GM12878 (cell line): ENCODE measurements around the gene CCBE1. TPM values are rescaled to one million over a fixed set of nuclear protein-coding genes. Genes with fewer than 3 reads are reported as not detected.

Source experiments
- ATAC-seq: fragments of 200-7000 bp; cut with Tn5 transposase; 3 replicates; pipeline ENCODE4 v1.9.1; 2020; ENCODE audit warnings: mild to moderate bottlenecking, moderate library complexity
- BruUV-seq: library from RNA; stranded (reverse); fragments of 400-500 nt; replicated peaks from 2 replicates; lab custom pipeline; 2021; lab: Mats Ljungman, UMichigan
- CTCF ChIA-PET: fragments of 300-600 bp; sonication (Branson Sonifier 250); formaldehyde crosslinking; extraction: SDS; loops from one replicate; lab custom pipeline; 2021; ENCODE audit warnings: inconsistent platforms; lab: Yijun Ruan, JAX
- POLR2A ChIA-PET: fragments of 350-600 bp; formaldehyde crosslinking; extraction: SDS; loops from one replicate; lab custom pipeline; 2021; ENCODE audit warnings: inconsistent platforms; lab: Charles Lee
- RAD21 ChIA-PET: fragments of 300-600 bp; sonication (Branson Sonifier 250); formaldehyde crosslinking; loops from one replicate; lab custom pipeline; 2023; ENCODE audit warnings: antibody characterized with exemption; ENCODE audit not compliant: unreplicated experiment; lab: Charles Lee
- SMC1A ChIA-PET: fragments of 300-600 bp; sonication (Branson Sonifier 250); formaldehyde crosslinking; loops from one replicate; lab custom pipeline; 2023; ENCODE audit not compliant: unreplicated experiment, uncharacterized antibody; lab: Charles Lee
- DNase-seq: peaks from one replicate; pipeline ENCODE4 v3.0.0-alpha.2; 2011; ENCODE audit warnings: low read depth, low spot score
- FAIRE-seq: peaks from 3 replicates; lab custom pipeline; 2011; peaks lifted over from hg19 to GRCh38; lab: Jason Lieb, UNC
- H2AFZ ChIP-seq: 2 replicates; pipeline ENCODE4 v1.6.0; 2011; ENCODE audit warnings: low read depth, low read length, control low read depth; ENCODE audit not compliant: control insufficient read depth
- H3K27ac ChIP-seq: 2 replicates; pipeline ENCODE4 v1.5.1; 2011; ENCODE audit warnings: control low read depth; ENCODE audit not compliant: control insufficient read depth, insufficient read depth
- H3K27me3 ChIP-seq, 2 experiments: replicated peaks in 1 of 2; 2 replicates each; pipeline versions ENCODE4 v1.6.0 to v1.6.1; 2011; ENCODE audit warnings: low read length in 1 of 2; ENCODE audit not compliant: control insufficient read depth in 2 of 2, insufficient read depth in 2 of 2
- H3K36me3 ChIP-seq, 2 experiments: 2 replicates each; pipeline ENCODE4 v1.5.1; 2011; ENCODE audit warnings: low read length in 1 of 2; ENCODE audit not compliant: control insufficient read depth in 2 of 2, insufficient read depth in 2 of 2
- H3K4me1 ChIP-seq: 2 replicates; pipeline ENCODE4 v1.6.1; 2011; ENCODE audit warnings: mild to moderate bottlenecking, low read length, moderate library complexity, mixed read lengths; ENCODE audit not compliant: control insufficient read depth, insufficient read depth
- H3K4me2 ChIP-seq: 2 replicates; pipeline ENCODE4 v1.6.0; 2011; ENCODE audit warnings: control low read depth; ENCODE audit not compliant: control insufficient read depth, insufficient read depth
- H3K4me3 ChIP-seq: fragments of 200-600 bp; sonication (generic); 2 replicates; pipeline ENCODE4 v1.5.1; 2016
- H3K79me2 ChIP-seq: 2 replicates; pipeline ENCODE4 v1.6.0; 2011; ENCODE audit warnings: low read length; ENCODE audit not compliant: control insufficient read depth, insufficient read depth
- H3K9ac ChIP-seq: 2 replicates; pipeline ENCODE4 v1.8.0; 2011; ENCODE audit warnings: low read length, control low read depth, mixed read lengths; ENCODE audit not compliant: control insufficient read depth, insufficient read depth
- H3K9me3 ChIP-seq: replicated peaks from 3 replicates; pipeline ENCODE4 v1.5.1; 2011; ENCODE audit warnings: mild to moderate bottlenecking, low read length; ENCODE audit not compliant: control insufficient read depth, insufficient read depth
- H4K20me1 ChIP-seq: 2 replicates; pipeline ENCODE4 v1.6.0; 2011; ENCODE audit not compliant: control insufficient read depth, insufficient read depth
- ATF7 ChIP-seq: fragments of 450-650 bp; IDR thresholded peaks from 2 replicates; pipeline ENCODE4 v1.6.1; 2016; ENCODE audit warnings: low read depth, mild to moderate bottlenecking
- BACH1 ChIP-seq: fragments of 450-650 bp; IDR thresholded peaks from 2 replicates; pipeline ENCODE4 v1.6.1; 2017; ENCODE audit warnings: mild to moderate bottlenecking, borderline replicate concordance
- EED ChIP-seq: sonication (generic); IDR thresholded peaks from 2 replicates; pipeline ENCODE4 v1.6.1; 2016; ENCODE audit warnings: antibody characterized with exemption, low read depth
- GABPA ChIP-seq: IDR thresholded peaks from 2 replicates; pipeline ENCODE4 v1.6.1; 2014; ENCODE audit warnings: antibody characterized with exemption, low read depth, mild to moderate bottlenecking, inconsistent platforms
- GATAD2B ChIP-seq: fragments of 450-650 bp; conservative IDR thresholded peaks from 2 replicates; pipeline ENCODE4 v1.6.1; 2017; ENCODE audit warnings: low read depth, mild to moderate bottlenecking, moderate library complexity
- NBN ChIP-seq: fragments of 450-650 bp; IDR thresholded peaks from 2 replicates; pipeline ENCODE4 v1.6.1; 2016
- SP1 ChIP-seq: IDR thresholded peaks from one replicate; pipeline ENCODE4 v1.6.1; 2011; ENCODE audit warnings: low read depth, low read length
- USF1 ChIP-seq: IDR thresholded peaks from 2 replicates; pipeline ENCODE4 v1.6.1; 2011; ENCODE audit warnings: borderline replicate concordance, low read depth, mild to moderate bottlenecking, moderate library complexity, mixed read lengths, low read length; ENCODE audit not compliant: insufficient read depth; ENCODE audit errors: extremely low read length
- WGBS: methylation state at CpG from one replicate; pipeline ENCODE4 v1.1.6; 2016; ENCODE audit warnings: low lambda C conversion rate; ENCODE audit not compliant: insufficient replicate concordance, insufficient coverage; ENCODE audit errors: missing lambda C conversion rate; 5-methylcytosine and 5-hydroxymethylcytosine counted together
- in situ Hi-C: fragments of 300-500 bp; cut with MboI; formaldehyde crosslinking; loops from 9 replicates; pipeline ENCODE4 v1.14.3; 2018; ENCODE audit warnings: mixed read lengths
- intact Hi-C: fragments of 100-400 bp; cut with micrococcal nuclease; formaldehyde crosslinking; loops from one replicate; pipeline ENCODE4 v1.14.2; 2022; ENCODE audit not compliant: unreplicated experiment
- polyA plus RNA-seq, 11 experiments: library from polyadenylated mRNA; depleted of rRNA in 4 of 11; unstranded in 6 of 11; stranded (reverse) in 5 of 11; fragments of >200 nt; fragmentation: Nextera tagmentation in 4 of 11; fragmentation: Illumina TruSeq in 1 of 11; extraction: Ambion mirVana in 4 of 11; extraction: Trizol in 1 of 11; gene quantifications; 1 replicate in 1 of 11; 2 replicates in 10 of 11; pipeline versions ENCODE4 v1.2.1 to v1.2.3, GENCODE V29; 2011 to 2016; ENCODE audit warnings: inconsistent platforms in 2 of 11, missing spikeins in 2 of 11, low read depth in 1 of 11
- total RNA-seq, 4 experiments: library from RNA; depleted of rRNA in 3 of 4; stranded (reverse); fragments of >200 nt in 3 of 4; fragmentation: Illumina TruSeq in 1 of 4; extraction: Trizol in 1 of 4; gene quantifications; 2 replicates each; pipeline versions ENCODE4 v1.2.1 to v1.2.3, GENCODE V29; 2013 to 2021
- TF ChIP-seq, protein P1 (sequence below): IDR thresholded peaks from 2 replicates; pipeline ENCODE4 v1.6.1; 2011; ENCODE audit warnings: mild to moderate bottlenecking, low read depth, low read length, moderate library complexity; ENCODE audit not compliant: insufficient replicate concordance

The CCBE1 gene
- total and polyA plus RNA-seq, 10 of the 15 experiments (the other 5 are each of a cell fraction or from before 2014, with no cell fraction given): 0.03 to 0.49 (median 0.04) TPM; not detected in 7

- TF ChIP-seq, protein P1, sequence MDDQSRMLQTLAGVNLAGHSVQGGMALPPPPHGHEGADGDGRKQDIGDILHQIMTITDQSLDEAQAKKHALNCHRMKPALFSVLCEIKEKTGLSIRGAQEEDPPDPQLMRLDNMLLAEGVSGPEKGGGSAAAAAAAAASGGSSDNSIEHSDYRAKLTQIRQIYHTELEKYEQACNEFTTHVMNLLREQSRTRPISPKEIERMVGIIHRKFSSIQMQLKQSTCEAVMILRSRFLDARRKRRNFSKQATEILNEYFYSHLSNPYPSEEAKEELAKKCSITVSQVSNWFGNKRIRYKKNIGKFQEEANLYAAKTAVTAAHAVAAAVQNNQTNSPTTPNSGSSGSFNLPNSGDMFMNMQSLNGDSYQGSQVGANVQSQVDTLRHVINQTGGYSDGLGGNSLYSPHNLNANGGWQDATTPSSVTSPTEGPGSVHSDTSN: no peak
Measured at GRCh38 chr18:59479776-59480175, 217.4 kb downstream of the CCBE1 start (continued).

GRCh38 chr18:59478591-59478990, 218.6 kb downstream of the CCBE1 start:
- 2% methylated on average over 3 of the region's 3 CpGs for WGBS
- Histone ChIP-seq H3K27ac (no peak overlapping the region), H3K4me2 (no peak overlapping the region), H3K27me3 (no peaks in the 10 kb centered on the region), H3K9ac (no peak overlapping the region), H3K4me1 (no peaks in the 10 kb centered on the region), H3K79me2 (no peaks in the 10 kb centered on the region), H2AFZ (no peak overlapping the region), H4K20me1 (no peaks in the 10 kb centered on the region), H3K4me3 (no peak overlapping the region), H3K36me3 (no peaks in the 10 kb centered on the region), H3K9me3 (no peaks in the 10 kb centered on the region)
- TF ChIP-seq BACH1 (no peak), ATF7 (no peak), GATAD2B (no peak), SP1 (no peak), NBN (no peak), USF1 (no peak), GABPA (no peak), EED (no peak)
- RAD21 ChIA-PET: no interaction called here
- FAIRE-seq (no peak), DNase-seq (no peak), ATAC-seq (no peak)
- in situ Hi-C loops (no loop called here), intact Hi-C loops (no loop called here)
- SMC1A ChIA-PET: no interaction called here
- CTCF ChIA-PET: no interaction called here
- POLR2A ChIA-PET: no interaction called here
- BruUV-seq: no TSS peak
